Prostate gland (tissue), 2 donors: Measurements from ENCODE around the gene ABTB2. TPM values are rescaled to one million over a fixed set of nuclear protein-coding genes. Genes with fewer than 3 reads are reported as not detected.
A peak's percentile ranks its signal among the peaks of the same experiment; 100 is the strongest.

Experiments used
- DNase-seq: peaks from one replicate; pipeline ENCODE4 v3.0.0-alpha.2; 2019; ENCODE audit warnings: low spot score
- H3K27ac ChIP-seq, 2 donors: fragments of 200-600 bp; sonication (generic); 2 replicates each; pipeline ENCODE4 v1.5.1; 2017 to 2019
- H3K27me3 ChIP-seq: fragments of 200-600 bp; sonication (generic); replicated peaks from 2 replicates; pipeline ENCODE4 v1.5.1; 2019; ENCODE audit not compliant: insufficient read depth
- H3K36me3 ChIP-seq, 2 donors: fragments of 200-600 bp; sonication (generic); 1 replicate in 1 of 2; 2 replicates in 1 of 2; pipeline versions ENCODE4 v1.5.1 to v1.8.1; 2017 to 2019
- H3K4me1 ChIP-seq: fragments of 200-600 bp; sonication (generic); replicated peaks from 2 replicates; pipeline ENCODE4 v1.5.1; 2019
- H3K4me3 ChIP-seq, 2 donors: fragments of 200-600 bp; sonication (generic); 2 replicates each; pipeline ENCODE4 v1.5.1; 2017 to 2019
- H3K9me3 ChIP-seq: fragments of 200-600 bp; sonication (generic); 2 replicates; pipeline ENCODE4 v1.5.1; 2017
- CTCF ChIP-seq, 4 experiments: fragments of 200-600 bp in 2 of 4; fragments of 450-650 bp in 2 of 4; sonication (generic) in 2 of 4; IDR thresholded peaks; 1 replicate in 3 of 4; 2 replicates in 1 of 4; pipeline ENCODE4 v1.5.1; 2016 to 2019; ENCODE audit warnings: antibody characterized with exemption in 4 of 4, mild to moderate bottlenecking in 2 of 4, moderate library complexity in 2 of 4
- POLR2A ChIP-seq: fragments of 450-650 bp; IDR thresholded peaks from one replicate; pipeline ENCODE4 v1.6.1; 2016; ENCODE audit warnings: antibody characterized with exemption, mild to moderate bottlenecking
- POLR2AphosphoS5 ChIP-seq: sonication (generic); formaldehyde crosslinking; IDR thresholded peaks from one replicate; pipeline ENCODE4 v1.6.1; 2017; ENCODE audit warnings: antibody characterized with exemption
- WGBS: methylation state at CpG from one replicate; pipeline ENCODE4 v1.1.5; 2018; 5-methylcytosine and 5-hydroxymethylcytosine counted together
- intact Hi-C: fragments of 100-400 bp; cut with DNase I; formaldehyde crosslinking; loops from one replicate; pipeline ENCODE4 v1.14.2; 2022
- total RNA-seq, 2 donors: library from RNA; depleted of rRNA; stranded (reverse); fragments of >200 nt; gene quantifications; one replicate each; pipeline ENCODE4 v1.1.0, GENCODE V29; 2016

The ABTB2 gene
- total RNA-seq, 2 donors from 2014 or later = 3.0 to 13.7 TPM

- no peak for DNase-seq
- Histone ChIP-seq H3K4me1 (no peaks in the 10 kb centered on the region), H3K9me3 (no peaks in the 10 kb centered on the region), H3K36me3 (no peaks in the 10 kb centered on the region), H3K27me3 (no peaks in the 10 kb centered on the region), H3K27ac (no peak overlapping the region), H3K4me3 (no peak overlapping the region)
- WGBS = 92% methylated on average over 6 of the region's 6 CpGs
- intact Hi-C loops = no loop called here
- no peak for TF ChIP-seq POLR2AphosphoS5
- TF ChIP-seq CTCF (IDR thresholded peaks at IDR 0.05) = no peak
- no peak for TF ChIP-seq POLR2A
Measured at GRCh38 chr11:34343686-34344085, 14.1 kb downstream of the ABTB2 start.

GRCh38 chr11:34343153-34343552, 14.7 kb downstream of the ABTB2 start:
- H3K36me3 ChIP-seq = no peaks in the 10 kb centered on the region
- no peak overlapping the region for H3K27ac ChIP-seq
- 98% methylated on average over 3 of the region's 3 CpGs for WGBS
- no peaks in the 10 kb centered on the region for H3K9me3 ChIP-seq
- H3K4me3 ChIP-seq = no peak overlapping the region
- H3K27me3 ChIP-seq = no peaks in the 10 kb centered on the region
- TF ChIP-seq POLR2A = no peak
- H3K4me1 ChIP-seq = no peaks in the 10 kb centered on the region
- no peak for DNase-seq
- intact Hi-C loops = no loop called here

- no peaks in the 10 kb centered on the region for H3K4me1 ChIP-seq
- no peaks in the 10 kb centered on the region for H3K9me3 ChIP-seq
- intact Hi-C loops = no loop called here
- TF ChIP-seq POLR2AphosphoS5 = peak; percentile 28
- no peak for TF ChIP-seq CTCF (IDR thresholded peaks at IDR 0.05)
- TF ChIP-seq POLR2A = no peak
- WGBS = 26% methylated on average over 6 of the region's 6 CpGs
- H3K36me3 ChIP-seq = no peaks in the 10 kb centered on the region
- H3K27ac ChIP-seq = no peak overlapping the region
- no peaks in the 10 kb centered on the region for H3K27me3 ChIP-seq
- H3K4me3 ChIP-seq = no peak overlapping the region
- no peak for DNase-seq
Measured at GRCh38 chr11:34341931-34342533, 15.8 kb downstream of the ABTB2 start.

- H3K9me3 ChIP-seq = no peaks in the 10 kb centered on the region
- no peaks in the 10 kb centered on the region for H3K27me3 ChIP-seq
- no peak for TF ChIP-seq POLR2AphosphoS5
- no peak for TF ChIP-seq CTCF (IDR thresholded peaks at IDR 0.05)
- no peak overlapping the region for H3K27ac ChIP-seq
- H3K4me3 ChIP-seq = no peak overlapping the region
- no peaks in the 10 kb centered on the region for H3K36me3 ChIP-seq
- H3K4me1 ChIP-seq = no peaks in the 10 kb centered on the region
- DNase-seq = no peak
- intact Hi-C loops = no loop called here
- 92% methylated on average over 3 of the region's 3 CpGs for WGBS
Measured at GRCh38 chr11:34341096-34341495, 16.7 kb downstream of the ABTB2 start.

- H3K4me1 ChIP-seq = no peaks in the 10 kb centered on the region
- DNase-seq = no peak
- H3K27ac ChIP-seq = no peak overlapping the region
- intact Hi-C loops = no loop called here
- no peak overlapping the region for H3K4me3 ChIP-seq
- H3K27me3 ChIP-seq = no peaks in the 10 kb centered on the region
- H3K9me3 ChIP-seq = no peaks in the 10 kb centered on the region
- no peak for TF ChIP-seq CTCF (IDR thresholded peaks at IDR 0.05)
- TF ChIP-seq POLR2A = no peak
- no peaks in the 10 kb centered on the region for H3K36me3 ChIP-seq
- WGBS = 100% methylated on average over 1 of the region's 1 CpG
Measured at GRCh38 chr11:34340653-34341052, 17.2 kb downstream of the ABTB2 start.
